ENCODE results near the gene DST. TPM values are rescaled to one million over a fixed set of nuclear protein-coding genes. Genes with fewer than 3 reads are reported as not detected.

The DST gene
- total RNA-seq, 2 experiments from 2014 or later: 1.3 to 1.7 TPM

GRCh38 chr6:56655249-56655648, 12.6 kb upstream of the DST start:
- ATAC-seq (no peak), DNase-seq (no peak)
- Mint-ChIP-seq H3K36me3 (ENCODE audit: low read depth) (no peaks in the 10 kb centered on the region), H3K4me1 (ENCODE audit: low read depth) (no peaks in the 10 kb centered on the region), H3K27ac (no peak overlapping the region), H3K4me3 (no peak overlapping the region), H3K27me3 (no peaks in the 10 kb centered on the region), H3K9me3 (no peaks in the 10 kb centered on the region)
- CTCF ChIA-PET: interaction anchor here (0.8 kb wide), 1 partner anchor 16 kb away, joined by 3 read pairs; no protein-coding TSS in a partner anchor
- intact Hi-C loops (cut with micrococcal nuclease): no loop called here
- no peak for TF ChIP-seq CTCF (IDR thresholded peaks at IDR 0.05)
- POLR2A ChIA-PET: no interaction called here

GRCh38 chr6:56652994-56653393, 10.3 kb upstream of the DST start:
- TF ChIP-seq CTCF (IDR thresholded peaks at IDR 0.05): no peak
- H3K27ac Mint-ChIP-seq: no peak overlapping the region
- DNase-seq: no peak
- no peaks in the 10 kb centered on the region for H3K9me3 Mint-ChIP-seq
- H3K36me3 Mint-ChIP-seq (ENCODE audit: low read depth): no peaks in the 10 kb centered on the region
- ChIA-PET CTCF (interaction anchor here (1.1 kb wide), 1 partner anchor 10 kb away, joined by 3 read pairs; no protein-coding TSS in a partner anchor), POLR2A (no interaction called here)
- no peaks in the 10 kb centered on the region for H3K27me3 Mint-ChIP-seq
- intact Hi-C loops (cut with micrococcal nuclease): no loop called here
- H3K4me3 Mint-ChIP-seq: no peak overlapping the region
- ATAC-seq: no peak
- H3K4me1 Mint-ChIP-seq (ENCODE audit: low read depth): no peaks in the 10 kb centered on the region

GRCh38 chr6:56652231-56652630, 9.5 kb upstream of the DST start:
- no peaks in the 10 kb centered on the region for H3K4me1 Mint-ChIP-seq (ENCODE audit: low read depth)
- POLR2A ChIA-PET: no interaction called here
- CTCF ChIA-PET: interaction anchor here (1.1 kb wide), 1 partner anchor 9 kb away, joined by 3 read pairs; no protein-coding TSS in a partner anchor
- H3K27ac Mint-ChIP-seq: no peak overlapping the region
- intact Hi-C loops (cut with micrococcal nuclease): no loop called here
- no peak for TF ChIP-seq CTCF (IDR thresholded peaks at IDR 0.05)
- no peaks in the 10 kb centered on the region for H3K27me3 Mint-ChIP-seq
- ATAC-seq (no peak), DNase-seq (no peak)
- H3K9me3 Mint-ChIP-seq: no peaks in the 10 kb centered on the region
- no peak overlapping the region for H3K4me3 Mint-ChIP-seq
- H3K36me3 Mint-ChIP-seq (ENCODE audit: low read depth): no peaks in the 10 kb centered on the region

- ATAC-seq (no peak), DNase-seq (no peak)
- H3K9me3 Mint-ChIP-seq: no peaks in the 10 kb centered on the region
- H3K36me3 Mint-ChIP-seq (ENCODE audit: low read depth): no peaks in the 10 kb centered on the region
- no peaks in the 10 kb centered on the region for H3K4me1 Mint-ChIP-seq (ENCODE audit: low read depth)
- intact Hi-C loops (cut with micrococcal nuclease): no loop called here
- H3K27ac Mint-ChIP-seq: no peak overlapping the region
- no peaks in the 10 kb centered on the region for H3K27me3 Mint-ChIP-seq
- no peak for TF ChIP-seq CTCF (IDR thresholded peaks at IDR 0.05)
- ChIA-PET POLR2A (no interaction called here), CTCF (interaction anchor here (1.8 kb wide), 1 partner anchor 48 kb away, joined by 4 read pairs; no protein-coding TSS in a partner anchor)
- no peak overlapping the region for H3K4me3 Mint-ChIP-seq
These were observed 7.5 kb upstream of the DST start for GRCh38 chr6:56650191-56650590.

- no peak overlapping the region for H3K4me3 Mint-ChIP-seq
- ChIA-PET POLR2A (no interaction called here), CTCF (interaction anchor here (1.8 kb wide), 1 partner anchor 49 kb away, joined by 4 read pairs; no protein-coding TSS in a partner anchor)
- DNase-seq (no peak), ATAC-seq (no peak)
- H3K36me3 Mint-ChIP-seq (ENCODE audit: low read depth): no peaks in the 10 kb centered on the region
- no peak overlapping the region for H3K27ac Mint-ChIP-seq
- TF ChIP-seq CTCF (IDR thresholded peaks at IDR 0.05): no peak
- no peaks in the 10 kb centered on the region for H3K4me1 Mint-ChIP-seq (ENCODE audit: low read depth)
- H3K27me3 Mint-ChIP-seq: no peaks in the 10 kb centered on the region
- intact Hi-C loops (cut with micrococcal nuclease): no loop called here
- no peaks in the 10 kb centered on the region for H3K9me3 Mint-ChIP-seq
These were observed 7.1 kb upstream of the DST start for GRCh38 chr6:56649782-56650181.
